HCT116 (cell line): ENCODE measurements around the gene HILPDA. TPM values are rescaled to one million over a fixed set of nuclear protein-coding genes. Genes with fewer than 3 reads are reported as not detected.

Experiments
- ATAC-seq: fragments of 200-7000 bp; cut with Tn5 transposase; 2 replicates; pipeline ENCODE4 v1.9.1; 2020; ENCODE audit warnings: mild to moderate bottlenecking, moderate library complexity
- BruUV-seq: library from RNA; stranded (reverse); fragments of 400-500 nt; replicated peaks from 2 replicates; lab custom pipeline; 2021; lab: Mats Ljungman, UMichigan
- CTCF ChIA-PET: fragments of 300-600 bp; sonication (Branson Sonifier 250); formaldehyde crosslinking; loops from one replicate; lab custom pipeline; 2021; ENCODE audit warnings: antibody characterized with exemption; lab: Charles Lee
- POLR2A ChIA-PET: fragments of 300-600, 350-600 bp; sonication (Branson Sonifier 250); formaldehyde crosslinking; loops from one replicate; lab custom pipeline; 2021; ENCODE audit warnings: antibody characterized with exemption; lab: Charles Lee
- RAD21 ChIA-PET, 2 experiments: fragments of 300-600 bp; sonication (Branson Sonifier 250); formaldehyde crosslinking; loops; one replicate each; lab custom pipeline; 2023; ENCODE audit warnings: low total read pairs in 2 of 2; ENCODE audit not compliant: uncharacterized antibody in 2 of 2, unreplicated experiment in 2 of 2, low non-redundant PET in 1 of 2; lab: Charles Lee
- DNase-seq: peaks from one replicate; pipeline ENCODE4 v3.0.0-alpha.2; 2010; ENCODE audit warnings: low read depth, low spot score
- H2AFZ ChIP-seq: fragments of 200-600 bp; shearing (Covaris generic), sonication (generic); 2 replicates; pipeline ENCODE4 v1.6.1; 2017; ENCODE audit warnings: low read depth, mixed run types, mixed read lengths, antibody characterized with exemption, low read length; ENCODE audit not compliant: poor library complexity, severe bottlenecking
- H3K27ac ChIP-seq: 2 replicates; pipeline ENCODE4 v1.5.1; 2012; ENCODE audit warnings: low read depth, low read length
- H3K27me3 ChIP-seq: fragments of 200-600 bp; sonication (generic); 2 replicates; pipeline ENCODE4 v1.6.1; 2016; ENCODE audit warnings: mixed run types, low read length, mixed read lengths; ENCODE audit not compliant: insufficient read depth
- H3K36me3 ChIP-seq, 2 experiments: fragments of 200-500 bp in 1 of 2; fragments of 200-600 bp in 1 of 2; sonication (Bioruptor generic) in 1 of 2; sonication (generic) in 1 of 2; 2 replicates each; pipeline versions ENCODE4 v1.5.1 to v1.6.1; 2014 to 2016; ENCODE audit warnings: low read length in 2 of 2, inconsistent platforms in 1 of 2, mixed read lengths in 1 of 2, mixed run types in 1 of 2; ENCODE audit not compliant: insufficient read depth in 2 of 2, control insufficient read depth in 1 of 2
- H3K4me1 ChIP-seq, 2 experiments: fragments of 200-600 bp in 1 of 2; sonication (generic) in 1 of 2; 2 replicates each; pipeline versions ENCODE4 v1.5.1 to v1.6.1; 2012 to 2017; ENCODE audit warnings: low read length in 2 of 2, inconsistent platforms in 1 of 2, mild to moderate bottlenecking in 1 of 2, mixed read lengths in 1 of 2, mixed run types in 1 of 2, moderate library complexity in 1 of 2; ENCODE audit not compliant: insufficient read depth in 2 of 2, control insufficient read depth in 1 of 2
- H3K4me2 ChIP-seq: fragments of 200-600 bp; sonication (generic); 2 replicates; pipeline ENCODE4 v1.6.1; 2017; ENCODE audit warnings: mixed run types, low read length, mixed read lengths
- H3K4me3 ChIP-seq, 2 experiments: fragments of 200-600 bp in 1 of 2; sonication (generic) in 1 of 2; replicated peaks in 1 of 2; 2 replicates each; pipeline ENCODE4 v1.5.1; 2011 to 2016; ENCODE audit warnings: low read length in 2 of 2, control low read depth in 1 of 2, low read depth in 1 of 2, mild to moderate bottlenecking in 1 of 2, mixed read lengths in 1 of 2, mixed run types in 1 of 2
- H3K79me2 ChIP-seq: fragments of 200-600 bp; sonication (generic); 2 replicates; pipeline ENCODE4 v1.6.1; 2017; ENCODE audit warnings: mild to moderate bottlenecking, mixed run types, low read length, moderate library complexity, mixed read lengths; ENCODE audit not compliant: insufficient read depth
- H3K9ac ChIP-seq: fragments of 200-600 bp; sonication (generic); 2 replicates; pipeline ENCODE4 v1.6.1; 2016; ENCODE audit warnings: low read length, mixed read lengths
- H3K9me2 ChIP-seq: fragments of 200-600 bp; sonication (generic), shearing (Covaris generic); 2 replicates; pipeline ENCODE4 v1.6.1; 2017; ENCODE audit warnings: mixed run types, mild to moderate bottlenecking, moderate library complexity; ENCODE audit not compliant: insufficient read depth
- H3K9me3 ChIP-seq, 2 experiments: fragments of 200-500 bp in 1 of 2; fragments of 200-600 bp in 1 of 2; sonication (Bioruptor generic) in 1 of 2; sonication (generic) in 1 of 2; 2 replicates each; pipeline ENCODE4 v1.6.1; 2014 to 2017; ENCODE audit warnings: low read length in 2 of 2, mixed read lengths in 2 of 2, inconsistent platforms in 1 of 2, low read depth in 1 of 2, mild to moderate bottlenecking in 1 of 2, mixed run types in 1 of 2, moderate library complexity in 1 of 2; ENCODE audit not compliant: control insufficient read depth in 1 of 2, insufficient read depth in 1 of 2
- H4K20me1 ChIP-seq: fragments of 200-600 bp; sonication (generic), shearing (Covaris generic); 2 replicates; pipeline ENCODE4 v1.6.1; 2017; ENCODE audit warnings: mixed run types, mild to moderate bottlenecking, moderate library complexity; ENCODE audit not compliant: insufficient read depth
- CTCF ChIP-seq, 3 experiments: fragments of 200-600 bp in 1 of 3; sonication (generic) in 1 of 3; IDR thresholded peaks in 2 of 3; conservative IDR thresholded peaks in 1 of 3; 2 replicates each; pipeline ENCODE4 v1.5.1; 2012 to 2017; ENCODE audit warnings: low read depth in 2 of 3, low read length in 2 of 3, antibody characterized with exemption in 1 of 3, borderline replicate concordance in 1 of 3, control low read depth in 1 of 3, mild to moderate bottlenecking in 1 of 3, mixed read lengths in 1 of 3, mixed run types in 1 of 3, moderate library complexity in 1 of 3; ENCODE audit not compliant: insufficient read depth in 1 of 3
- ELF1 ChIP-seq: IDR thresholded peaks from 2 replicates; pipeline ENCODE4 v1.6.1; 2012; ENCODE audit warnings: low read depth, borderline replicate concordance
- EZH2 ChIP-seq: fragments of 200-600 bp; sonication (generic); IDR thresholded peaks from 2 replicates; pipeline ENCODE4 v1.6.1; 2017; ENCODE audit warnings: antibody characterized with exemption, mixed run types
- EZH2phosphoT487 ChIP-seq: fragments of 200-600 bp; IDR thresholded peaks from 2 replicates; pipeline ENCODE4 v1.6.1; 2018; ENCODE audit warnings: antibody characterized with exemption, borderline replicate concordance
- FOSL1 ChIP-seq: IDR thresholded peaks from 2 replicates; pipeline ENCODE4 v1.6.1; 2012; ENCODE audit warnings: low read depth
- JUND ChIP-seq: IDR thresholded peaks from 2 replicates; pipeline ENCODE4 v1.6.1; 2012
- POLR2A ChIP-seq: IDR thresholded peaks from 2 replicates; pipeline ENCODE4 v1.7.0; 2011; ENCODE audit warnings: borderline replicate concordance; ENCODE audit not compliant: insufficient read depth, insufficient read length; ENCODE audit errors: extremely low read depth
- RAD21 ChIP-seq: IDR thresholded peaks from 2 replicates; pipeline ENCODE4 v1.6.1; 2012; ENCODE audit warnings: low read depth, mild to moderate bottlenecking
- SP1 ChIP-seq: IDR thresholded peaks from 2 replicates; pipeline ENCODE4 v1.6.1; 2012; ENCODE audit warnings: low read depth
- TCF7L2 ChIP-seq: IDR thresholded peaks from 2 replicates; pipeline ENCODE4 v1.7.0; 2011; ENCODE audit warnings: borderline replicate concordance, inconsistent platforms; ENCODE audit not compliant: insufficient read depth, insufficient read length; ENCODE audit errors: extremely low read depth
- YY1 ChIP-seq: IDR thresholded peaks from 2 replicates; pipeline ENCODE4 v1.6.1; 2011; ENCODE audit warnings: low read length, low read depth, moderate library complexity, mild to moderate bottlenecking; ENCODE audit not compliant: insufficient replicate concordance; ENCODE audit errors: extremely low read depth
- ZBTB33 ChIP-seq: IDR thresholded peaks from 2 replicates; pipeline ENCODE4 v1.6.1; 2011; ENCODE audit warnings: mild to moderate bottlenecking, low read length, moderate library complexity; ENCODE audit not compliant: insufficient replicate concordance; ENCODE audit errors: extremely low read depth
- ZFX ChIP-seq: fragments of 450-650 bp; IDR thresholded peaks from 2 replicates; pipeline ENCODE4 v1.6.1; 2017
- ZNF274 ChIP-seq: fragments of 200-500 bp; sonication (Bioruptor generic); IDR thresholded peaks from 2 replicates; pipeline ENCODE4 v1.6.1; 2014; ENCODE audit warnings: mild to moderate bottlenecking, low read depth, low read length, inconsistent platforms
- intact Hi-C: fragments of 100-400 bp; cut with micrococcal nuclease; formaldehyde crosslinking; loops from 2 replicates; pipeline ENCODE4 v1.10.0; 2022
- total RNA-seq: library from RNA; stranded (reverse); gene quantifications from one replicate; pipeline ENCODE4 v1.2.1, GENCODE V29; 2021; ENCODE audit not compliant: unreplicated experiment
- TF ChIP-seq, protein P1 (sequence below): IDR thresholded peaks from 2 replicates; pipeline ENCODE4 v1.6.1; 2012

Gene HILPDA
- total RNA-seq, 1 experiment from 2014 or later: 32.8 TPM

DNA sequence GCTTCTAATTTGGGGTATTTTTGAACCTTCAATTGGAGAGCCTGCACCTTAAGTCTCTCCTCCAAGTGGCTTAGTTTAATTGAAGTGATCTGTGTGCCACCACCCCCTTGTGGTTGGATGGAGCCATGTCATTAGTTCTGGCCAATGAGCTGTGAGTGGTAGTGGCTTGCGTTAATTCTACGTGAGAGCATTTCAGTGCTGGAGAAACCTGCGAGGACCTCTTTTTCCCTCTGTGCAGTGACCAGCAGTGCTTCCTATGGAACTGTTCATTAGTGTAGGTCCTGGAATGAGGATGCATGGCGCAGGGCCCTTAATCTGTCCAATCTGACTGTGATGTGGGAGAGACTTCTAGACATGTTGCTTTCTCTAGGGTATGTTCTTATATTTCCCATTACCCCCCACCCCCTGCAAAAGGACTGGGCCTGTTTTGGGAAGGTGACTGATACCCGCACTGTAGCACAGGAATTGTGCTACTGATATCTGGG lies 3.8 kb downstream of the HILPDA start:
- Histone ChIP-seq H3K27ac (no peak overlapping the region), H3K4me1 (peaks cover 10 to 35% of the 10 kb centered on the region in 2 experiments), H3K4me3 (no peak overlapping the region), H2AFZ (no peak overlapping the region), H4K20me1 (peaks cover 12% of the 10 kb centered on the region; the same call in 1 of the 2 replicates), H3K79me2 (peaks cover 55% of the 10 kb centered on the region), H3K27me3 (no peaks in the 10 kb centered on the region), H3K4me2 (peak overlapping the region; percentile 7; the same call in 1 of the 2 replicates), H3K9me2 (no peaks in the 10 kb centered on the region), H3K9me3 (no peaks in the 10 kb centered on the region), H3K36me3 (peaks cover 4 to 20% of the 10 kb centered on the region in 2 experiments; a peak in 3 of 4 replicates), H3K9ac (no peak overlapping the region)
- TF ChIP-seq RAD21: peak; percentile 56
- no peak for TF ChIP-seq ZFX
- peak; percentile 59 to 81 (median 76); a peak in 5 of 6 replicates for TF ChIP-seq CTCF (IDR thresholded peaks at IDR 0.05 in 2 of 3, conservative IDR thresholded peaks at IDR 0.05 in 1 of 3; ENCODE audit: borderline replicate concordance in 1 of 3, insufficient read depth in 1 of 3, low read depth in 2 of 3, low read length in 2 of 3)
- ChIA-PET POLR2A (interaction anchor here (0.9 kb wide), 1 partner anchor 36 kb away, joined by 3 read pairs; no protein-coding TSS in a partner anchor), RAD21 (interaction anchor here in 1 of 2 experiments (1.0 kb wide), 1 partner anchor 112 kb away, joined by 3 read pairs; no protein-coding TSS in a partner anchor), CTCF (interaction anchor here (0.6 to 3.1 kb wide), 16 partner anchors 10 to 115 kb away, joined by 3 to 114 read pairs (median 4); partner anchors contain the start of genes METTL2B and RBM28)
- intact Hi-C loops: loop anchor here (1.0 to 2.0 kb wide), 2 partner anchors 32 to 113 kb away; no protein-coding TSS in a partner anchor
- BruUV-seq: no TSS peak
- DNase-seq (peak; percentile 59), ATAC-seq (peak; percentile 58)

DNA sequence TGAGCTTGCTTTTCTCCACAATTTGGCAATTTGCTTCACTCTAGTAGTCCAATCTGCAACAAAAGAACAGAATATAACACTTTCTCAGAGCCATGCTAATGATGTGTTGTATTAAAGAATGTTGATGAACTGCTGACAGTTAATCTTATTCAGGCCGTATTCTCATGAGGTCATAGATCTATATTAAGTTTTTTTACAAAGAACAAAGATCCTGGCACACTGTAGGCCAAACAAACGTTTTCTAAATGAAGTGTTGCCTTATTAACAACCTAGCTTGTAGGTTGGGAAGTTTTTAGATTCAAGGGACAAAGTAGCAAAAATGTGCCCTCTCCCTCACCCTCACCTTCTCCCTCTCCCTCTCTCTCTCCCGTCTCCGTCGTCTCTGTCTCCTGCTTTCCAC lies 6.8 kb downstream of the HILPDA start:
- H3K9me2 ChIP-seq: no peaks in the 10 kb centered on the region
- ATAC-seq (no peak), DNase-seq (no peak)
- peaks cover 4 to 11% of the 10 kb centered on the region in 2 experiments; a peak in 3 of 4 replicates for H3K36me3 ChIP-seq
- POLR2A ChIA-PET: no interaction called here
- no peaks in the 10 kb centered on the region for H3K9me3 ChIP-seq
- H2AFZ ChIP-seq: no peak overlapping the region
- no peak overlapping the region for H3K4me3 ChIP-seq
- intact Hi-C loops: no loop called here
- peaks cover 38% of the 10 kb centered on the region for H3K79me2 ChIP-seq
- RAD21 ChIA-PET: interaction anchor here in 1 of 2 experiments (2.2 kb wide), 1 partner anchor 36 kb away, joined by 14 read pairs; no protein-coding TSS in a partner anchor
- H3K4me1 ChIP-seq: peaks cover 0 to 15% of the 10 kb centered on the region in 2 experiments; a peak in 2 of 4 replicates
- peaks cover 12% of the 10 kb centered on the region; the same call in 1 of the 2 replicates for H4K20me1 ChIP-seq
- no peak overlapping the region for H3K27ac ChIP-seq
- no peak overlapping the region for H3K9ac ChIP-seq
- no peak overlapping the region for H3K4me2 ChIP-seq
- no TSS peak for BruUV-seq
- CTCF ChIA-PET: interaction anchor here (2.2 to 2.4 kb wide), 2 partner anchors 63 to 115 kb away, joined by 7 to 8 read pairs; no protein-coding TSS in a partner anchor
- no peaks in the 10 kb centered on the region for H3K27me3 ChIP-seq
- no peak for TF ChIP-seq ZFX
- TF ChIP-seq EZH2: no peak
- TF ChIP-seq JUND: no peak
- no peak for TF ChIP-seq TCF7L2
- no peak for TF ChIP-seq ZNF274
- TF ChIP-seq POLR2A: no peak
- no peak for TF ChIP-seq RAD21
- no peak for TF ChIP-seq ZBTB33
- TF ChIP-seq, protein P1, sequence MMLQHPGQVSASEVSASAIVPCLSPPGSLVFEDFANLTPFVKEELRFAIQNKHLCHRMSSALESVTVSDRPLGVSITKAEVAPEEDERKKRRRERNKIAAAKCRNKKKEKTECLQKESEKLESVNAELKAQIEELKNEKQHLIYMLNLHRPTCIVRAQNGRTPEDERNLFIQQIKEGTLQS: no peak
- TF ChIP-seq YY1: no peak
- no peak for TF ChIP-seq FOSL1
- no peak for TF ChIP-seq ELF1
- TF ChIP-seq EZH2phosphoT487: no peak
- TF ChIP-seq SP1: no peak
